G401 (cell line): ENCODE data around the gene NDUFA6. TPM values are rescaled to one million over a fixed set of nuclear protein-coding genes. Genes with fewer than 3 reads are reported as not detected.
"Not testable (repeated sequence)": the region's sequence is repeated elsewhere in the genome, so short reads cannot be mapped to it uniquely, and the experiment has no call there.

ENCODE experiments used
- DNase-seq: peaks from one replicate; pipeline ENCODE4 v3.0.0-alpha.2; 2015; ENCODE audit warnings: low spot score
- in situ Hi-C: cut with HindIII; loops from 2 replicates; pipeline ENCODE4 v1.10.0; 2016; ENCODE audit warnings: low sequenced_read_pairs, mixed read lengths
- total RNA-seq: library from RNA; depleted of rRNA; stranded (reverse); fragments of >200 nt; shearing (Covaris generic); gene quantifications from 2 replicates; pipeline ENCODE4 v1.2.3, GENCODE V29; 2014

Gene NDUFA6
- total RNA-seq, 1 experiment from 2014 or later = 99.5 TPM

- in situ Hi-C loops = loop anchor here (10.0 kb wide), 1 partner anchor 232 kb away; no protein-coding TSS in a partner anchor
- DNase-seq = no peak
Observed at GRCh38 chr22:42116848-42117424, 26.4 kb upstream of the NDUFA6 start.

DNA sequence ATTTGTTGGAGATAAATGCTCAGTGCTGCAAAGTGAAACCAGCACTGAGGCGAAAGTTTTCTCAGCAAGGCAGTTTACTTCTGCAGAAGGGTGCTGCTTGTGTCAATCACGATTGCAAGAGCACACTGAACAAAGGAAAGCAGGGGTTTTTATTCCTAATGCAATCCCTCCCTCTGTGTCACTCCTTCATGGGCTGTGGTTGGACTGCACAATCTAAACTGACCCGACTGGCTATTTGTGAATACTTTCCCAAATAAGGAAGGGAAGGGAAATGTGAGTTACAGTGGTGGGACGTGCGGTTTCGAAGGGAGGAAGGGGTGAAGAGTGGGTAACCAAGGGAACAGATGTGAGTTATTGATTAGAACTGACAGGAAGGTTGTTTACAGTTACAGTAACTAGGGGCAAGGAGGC lies 24.9 kb upstream of the NDUFA6 start:
- in situ Hi-C loops = loop anchor here (10.0 kb wide), 1 partner anchor 231 kb away; no protein-coding TSS in a partner anchor
- DNase-seq = not testable (repeated sequence)

GRCh38 chr22:42114721-42115120 lies 24.1 kb upstream of the NDUFA6 start:
- DNase-seq = peak; percentile 22
- in situ Hi-C loops = loop anchor here (10.0 kb wide), 1 partner anchor 230 kb away; no protein-coding TSS in a partner anchor

DNA sequence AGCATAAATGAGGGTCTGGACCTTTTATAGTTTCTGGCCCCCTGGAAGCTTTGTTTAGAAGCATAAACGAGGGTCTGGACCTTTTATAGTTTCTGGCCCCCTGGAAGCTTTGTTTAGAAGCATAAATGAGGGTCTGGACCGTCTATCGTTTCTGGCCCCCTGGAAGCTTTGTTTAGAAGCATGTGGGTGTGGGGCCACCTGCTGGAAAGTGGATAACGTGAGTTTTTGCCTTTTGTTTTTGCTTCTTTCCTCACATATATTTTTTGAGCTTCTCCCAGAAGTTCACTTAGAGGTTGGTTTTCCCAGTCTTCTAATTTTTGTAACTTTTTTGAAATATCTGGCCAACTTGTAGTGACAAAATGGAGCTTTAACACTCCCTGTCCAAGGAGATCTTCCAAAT lies 22.2 kb upstream of the NDUFA6 start:
- in situ Hi-C loops = loop anchor here (10.0 kb wide), 1 partner anchor 228 kb away; no protein-coding TSS in a partner anchor
- peak; percentile 19 for DNase-seq

- DNase-seq = no peak
- in situ Hi-C loops = loop anchor here (10.0 kb wide), 1 partner anchor 227 kb away; no protein-coding TSS in a partner anchor
Observed at GRCh38 chr22:42111798-42112197, 21.2 kb upstream of the NDUFA6 start.

GRCh38 chr22:42108848-42109247 lies 18.3 kb upstream of the NDUFA6 start:
- in situ Hi-C loops = no loop called here
- no peak for DNase-seq

DNA sequence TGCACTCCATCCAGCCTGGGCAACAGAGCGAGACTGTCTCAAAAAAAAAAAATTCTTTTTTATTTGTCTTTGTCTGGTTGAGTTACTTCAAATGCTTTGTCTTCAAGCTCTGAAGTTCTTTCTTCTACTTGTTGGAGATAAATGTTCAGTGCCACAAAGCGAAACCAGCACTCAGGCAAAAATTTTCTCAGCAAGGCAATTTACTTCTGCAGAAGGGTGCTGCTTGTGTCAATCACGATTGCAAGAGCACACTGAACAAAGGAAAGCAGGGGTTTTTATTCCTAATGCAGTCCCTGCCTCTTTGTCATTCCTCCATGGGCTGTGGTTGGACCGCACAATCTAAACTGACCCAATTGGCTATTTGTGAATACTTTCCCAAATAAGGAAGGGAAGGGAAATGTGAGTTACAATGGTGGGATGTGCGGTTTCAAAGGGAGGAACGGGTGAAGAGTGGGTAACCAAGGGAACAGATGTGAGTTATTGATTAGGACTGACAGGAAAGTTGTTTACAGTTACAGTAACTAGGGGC lies 13.8 kb upstream of the NDUFA6 start:
- in situ Hi-C loops, DNase-seq: not testable (repeated sequence)

- in situ Hi-C loops = no loop called here
- no peak for DNase-seq
Observed at GRCh38 chr22:42101199-42101598, 10.6 kb upstream of the NDUFA6 start.

- in situ Hi-C loops = no loop called here
- DNase-seq = no peak
Observed at GRCh38 chr22:42091455-42091782, 847 bp upstream of the NDUFA6 start.

DNA sequence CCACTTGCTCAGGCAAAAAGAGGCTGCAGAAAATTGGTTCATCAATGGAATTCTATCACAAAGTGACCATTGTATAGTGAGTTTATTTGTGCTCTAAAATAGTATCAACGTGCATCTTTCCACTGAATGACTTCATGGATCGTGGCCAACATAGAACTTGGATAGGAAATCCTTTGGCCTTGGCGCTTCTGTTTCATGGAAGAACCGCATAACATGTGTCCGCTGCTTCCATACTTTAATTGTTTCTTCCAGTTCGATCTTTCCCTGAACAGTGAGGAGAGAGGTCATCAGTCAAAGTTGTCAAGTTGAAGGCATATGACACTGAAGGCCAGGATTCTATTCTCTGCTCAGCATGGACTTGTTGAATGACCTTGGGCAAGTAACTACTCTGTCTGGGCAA lies 4.5 kb downstream of the NDUFA6 start:
- in situ Hi-C loops = no loop called here
- DNase-seq = no peak

DNA sequence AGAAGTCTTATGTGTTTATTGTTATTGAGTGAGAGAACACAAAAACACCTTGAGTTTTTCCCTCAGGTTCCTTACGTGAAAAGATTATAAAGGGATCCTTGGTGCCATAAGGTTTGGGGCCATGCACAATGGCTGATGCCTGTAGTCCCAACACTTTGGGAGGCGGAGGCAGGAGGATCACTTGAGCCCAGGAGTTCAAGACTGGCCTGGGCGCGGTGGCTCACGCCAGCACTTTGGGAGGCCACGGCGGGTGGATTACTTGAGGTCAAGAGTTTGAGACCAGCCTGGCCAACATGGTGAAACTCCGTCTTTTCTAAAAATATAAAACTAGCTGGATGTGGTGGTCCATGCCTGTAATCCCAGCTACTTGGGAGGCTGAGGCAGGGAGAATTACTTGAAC lies 5.7 kb downstream of the NDUFA6 start:
- no peak for DNase-seq

DNA sequence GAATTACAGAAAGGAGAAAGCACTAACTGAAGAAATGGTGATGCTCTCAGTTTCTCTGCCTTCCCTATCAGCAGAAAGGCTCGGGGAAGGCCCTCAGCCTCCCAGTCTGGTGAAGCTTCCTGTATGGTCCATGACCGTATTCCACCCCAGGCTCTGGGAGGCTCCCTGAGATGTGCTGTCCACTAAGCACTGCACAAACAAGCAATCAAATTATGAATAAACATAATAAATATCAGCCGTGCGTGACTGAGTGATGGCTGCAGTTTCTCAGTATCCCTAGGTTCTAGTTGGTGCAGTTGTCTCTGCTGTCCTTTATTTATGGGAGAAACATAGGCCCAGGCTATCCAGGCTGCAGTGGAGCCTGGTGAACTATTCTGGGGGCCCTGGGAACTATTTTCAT lies 7.5 kb downstream of the NDUFA6 start:
- DNase-seq = no peak
- in situ Hi-C loops = no loop called here

More for the DNA sequence above, 5.7 kb downstream of the NDUFA6 start:
- in situ Hi-C loops = no loop called here

DNA sequence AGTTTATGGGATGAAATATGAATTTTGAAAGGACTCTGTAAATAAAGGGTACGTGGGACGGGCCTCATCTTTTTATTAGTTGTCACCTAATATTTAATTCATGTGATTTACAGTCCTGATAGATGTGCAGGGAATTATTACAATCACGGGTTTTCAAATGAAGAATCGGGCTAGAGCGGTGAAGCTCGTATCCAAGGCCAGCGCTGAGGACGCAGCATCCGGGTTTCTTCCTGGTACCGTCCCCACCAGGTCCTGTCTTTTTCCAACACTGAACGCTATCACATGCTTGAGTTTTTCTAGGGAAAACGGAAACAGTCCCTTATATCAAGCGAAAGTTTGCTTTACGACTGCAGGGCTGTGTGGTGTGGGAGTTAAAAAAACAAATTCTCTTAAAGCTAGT lies 10.3 kb downstream of the NDUFA6 start:
- DNase-seq = peak; percentile 71
- in situ Hi-C loops = no loop called here

- DNase-seq = peak; percentile 99
- in situ Hi-C loops = no loop called here
Observed at GRCh38 chr22:42079319-42080251, 11.0 kb downstream of the NDUFA6 start, which contains the start of gene SMDT1. Gene SMDT1 (plus strand): TSS chr22:42079700. CDS start chr22:42079769, 69 bp downstream.

DNA sequence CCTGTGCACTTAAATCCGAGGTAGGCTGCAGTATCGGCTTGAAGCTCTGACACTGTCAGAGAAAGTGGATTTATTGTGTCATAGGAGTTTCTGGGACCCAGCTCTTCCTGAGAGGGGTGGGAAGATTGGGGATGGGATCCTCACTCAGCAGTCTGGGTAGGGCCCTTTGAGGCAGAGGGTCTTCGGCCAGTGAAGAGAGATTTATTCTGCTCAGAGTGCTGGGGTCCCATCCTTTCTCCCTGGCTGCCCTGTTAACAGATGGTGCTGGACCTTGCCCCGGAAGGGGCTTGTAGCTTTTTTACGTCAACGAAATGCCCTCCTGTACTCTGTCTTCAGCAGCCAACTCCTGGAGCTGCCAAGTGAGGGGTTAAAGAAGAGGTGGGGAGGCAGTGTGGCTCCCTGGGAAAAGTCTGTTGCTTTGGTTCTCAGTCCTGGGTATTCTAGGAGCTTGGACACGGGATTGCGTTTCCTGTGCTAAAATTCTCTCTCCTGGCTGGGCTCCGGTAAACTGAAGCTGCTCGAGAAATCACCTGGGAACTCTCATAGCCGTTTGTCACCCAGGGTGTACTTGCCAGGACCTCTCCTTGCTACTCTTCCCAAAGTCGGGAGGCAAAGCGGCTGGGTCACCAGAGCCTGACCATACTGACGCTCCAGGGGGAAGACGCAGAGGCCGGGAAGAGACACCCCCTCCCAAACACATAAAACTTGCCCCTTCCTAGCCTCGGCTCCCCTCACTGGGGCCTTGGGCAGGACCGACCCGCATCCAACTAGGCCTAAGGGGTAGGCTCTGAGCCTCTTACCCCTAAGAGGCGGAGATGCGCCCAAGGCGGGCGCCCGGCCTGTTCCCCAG lies 11.9 kb downstream of the NDUFA6 start:
- in situ Hi-C loops = no loop called here
- peak; percentile 49 for DNase-seq

DNA sequence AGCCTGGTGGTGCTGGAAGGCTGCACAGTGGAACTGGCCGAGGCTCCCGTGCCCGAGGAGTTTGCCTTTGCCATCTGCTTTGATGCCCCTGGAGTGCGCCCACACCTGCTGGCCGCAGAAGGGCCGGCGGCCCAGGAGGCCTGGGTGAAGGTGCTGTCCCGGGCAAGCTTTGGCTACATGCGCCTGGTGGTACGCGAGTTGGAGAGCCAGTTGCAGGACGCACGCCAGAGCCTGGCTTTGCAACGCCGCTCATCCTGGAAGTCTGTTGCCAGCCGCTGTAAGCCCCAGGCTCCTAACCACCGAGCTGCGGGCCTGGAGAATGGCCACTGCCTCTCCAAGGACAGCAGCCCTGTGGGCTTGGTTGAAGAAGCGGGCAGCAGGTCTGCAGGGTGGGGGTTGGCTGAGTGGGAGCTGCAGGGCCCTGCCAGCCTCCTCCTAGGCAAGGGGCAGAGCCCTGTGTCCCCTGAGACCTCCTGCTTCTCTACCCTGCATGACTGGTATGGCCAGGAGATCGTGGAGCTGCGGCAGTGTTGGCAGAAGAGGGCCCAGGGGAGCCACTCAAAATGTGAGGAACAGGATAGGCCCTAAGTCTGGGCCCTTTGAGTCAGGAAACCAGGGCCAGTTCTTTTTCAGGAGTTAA lies 13.0 kb downstream of the NDUFA6 start:
- DNase-seq = peak; percentile 58
- in situ Hi-C loops = no loop called here

GRCh38 chr22:42076764-42077485 lies 13.6 kb downstream of the NDUFA6 start:
- in situ Hi-C loops = no loop called here
- no peak for DNase-seq
